ENCODE results near the gene KLHL3. TPM values are rescaled to one million over a fixed set of nuclear protein-coding genes. Genes with fewer than 3 reads are reported as not detected.

KLHL3 gene
- polyA plus RNA-seq, 2 donors, result 0.95 to 1.9 TPM

- Histone ChIP-seq H3K27ac (ENCODE audit: low read depth in 2 of 2, low read length in 1 of 2) (no peak overlapping the region), H3K4me1 (ENCODE audit: control insufficient read depth in 2 of 2, insufficient read depth in 2 of 2, low read length in 1 of 2) (no peaks in the 10 kb centered on the region), H3K4me3 (ENCODE audit: low read depth in 1 of 2, low read length in 2 of 2) (no peak overlapping the region), H3K36me3 (ENCODE audit: control insufficient read depth in 2 of 2, insufficient read depth in 2 of 2, low read length in 1 of 2) (no peaks in the 10 kb centered on the region), H3K9me3 (ENCODE audit: control insufficient read depth in 2 of 2, insufficient read depth in 1 of 2, low read depth in 1 of 2, low read length in 1 of 2) (no peaks in the 10 kb centered on the region), H3K27me3 (ENCODE audit: control insufficient read depth in 1 of 2, insufficient read depth in 2 of 2, low read length in 2 of 2) (no peaks in the 10 kb centered on the region)
- WGBS, 2 donors, result 62 to 73% methylated on average over 3 of the region's 3 CpGs
These were observed 70.0 kb downstream of the KLHL3 start for GRCh38 chr5:137665678-137666460.

- H3K36me3 ChIP-seq (ENCODE audit: control insufficient read depth in 2 of 2, insufficient read depth in 2 of 2, low read length in 1 of 2), result peaks cover 2 to 5% of the 10 kb centered on the region in 2 donors
- H3K27me3 ChIP-seq (ENCODE audit: control insufficient read depth in 1 of 2, insufficient read depth in 2 of 2, low read length in 2 of 2), result no peaks in the 10 kb centered on the region
- no peaks in the 10 kb centered on the region for H3K9me3 ChIP-seq (ENCODE audit: control insufficient read depth in 2 of 2, insufficient read depth in 1 of 2, low read depth in 1 of 2, low read length in 1 of 2)
- 13 to 14% methylated on average over 6 of the region's 6 CpGs for WGBS, 2 donors
- no peak overlapping the region for H3K4me3 ChIP-seq (ENCODE audit: low read depth in 1 of 2, low read length in 2 of 2)
- H3K27ac ChIP-seq (ENCODE audit: low read depth in 2 of 2, low read length in 1 of 2), result no peak overlapping the region
- peaks cover 0 to 2% of the 10 kb centered on the region in 2 donors for H3K4me1 ChIP-seq (ENCODE audit: control insufficient read depth in 2 of 2, insufficient read depth in 2 of 2, low read length in 1 of 2)
These were observed 75.5 kb downstream of the KLHL3 start for GRCh38 chr5:137660349-137660817.

- H3K4me1 ChIP-seq (ENCODE audit: control insufficient read depth in 2 of 2, insufficient read depth in 2 of 2, low read length in 1 of 2), result peaks cover 0 to 2% of the 10 kb centered on the region in 2 donors
- H3K27ac ChIP-seq (ENCODE audit: low read depth in 2 of 2, low read length in 1 of 2), result no peak overlapping the region
- no peak overlapping the region for H3K4me3 ChIP-seq (ENCODE audit: low read depth in 1 of 2, low read length in 2 of 2)
- H3K36me3 ChIP-seq (ENCODE audit: control insufficient read depth in 2 of 2, insufficient read depth in 2 of 2, low read length in 1 of 2), result peaks cover 2 to 5% of the 10 kb centered on the region in 2 donors
- no peaks in the 10 kb centered on the region for H3K9me3 ChIP-seq (ENCODE audit: control insufficient read depth in 2 of 2, insufficient read depth in 1 of 2, low read depth in 1 of 2, low read length in 1 of 2)
- H3K27me3 ChIP-seq (ENCODE audit: control insufficient read depth in 1 of 2, insufficient read depth in 2 of 2, low read length in 2 of 2), result no peaks in the 10 kb centered on the region
These were observed 76.7 kb downstream of the KLHL3 start for GRCh38 chr5:137659209-137659608.

- Histone ChIP-seq H3K4me3 (ENCODE audit: low read depth in 1 of 2, low read length in 2 of 2) (no peak overlapping the region), H3K27me3 (ENCODE audit: control insufficient read depth in 1 of 2, insufficient read depth in 2 of 2, low read length in 2 of 2) (no peaks in the 10 kb centered on the region), H3K27ac (ENCODE audit: low read depth in 2 of 2, low read length in 1 of 2) (no peak overlapping the region), H3K36me3 (ENCODE audit: control insufficient read depth in 2 of 2, insufficient read depth in 2 of 2, low read length in 1 of 2) (peaks cover 2 to 5% of the 10 kb centered on the region in 2 donors), H3K9me3 (ENCODE audit: control insufficient read depth in 2 of 2, insufficient read depth in 1 of 2, low read depth in 1 of 2, low read length in 1 of 2) (no peaks in the 10 kb centered on the region), H3K4me1 (ENCODE audit: control insufficient read depth in 2 of 2, insufficient read depth in 2 of 2, low read length in 1 of 2) (peaks cover 0 to 2% of the 10 kb centered on the region in 2 donors)
- WGBS, 2 donors, result 84 to 88% methylated on average over 1 of the region's 1 CpG
These were observed 77.6 kb downstream of the KLHL3 start for GRCh38 chr5:137658324-137658723.

- H3K9me3 ChIP-seq (ENCODE audit: control insufficient read depth in 2 of 2, insufficient read depth in 1 of 2, low read depth in 1 of 2, low read length in 1 of 2), result no peaks in the 10 kb centered on the region
- 54 to 55% methylated on average over 3 of the region's 3 CpGs for WGBS, 2 donors
- H3K4me1 ChIP-seq (ENCODE audit: control insufficient read depth in 2 of 2, insufficient read depth in 2 of 2, low read length in 1 of 2), result peaks cover 0 to 2% of the 10 kb centered on the region in 2 donors
- no peaks in the 10 kb centered on the region for H3K27me3 ChIP-seq (ENCODE audit: control insufficient read depth in 1 of 2, insufficient read depth in 2 of 2, low read length in 2 of 2)
- H3K36me3 ChIP-seq (ENCODE audit: control insufficient read depth in 2 of 2, insufficient read depth in 2 of 2, low read length in 1 of 2), result peaks cover 2 to 5% of the 10 kb centered on the region in 2 donors
- H3K4me3 ChIP-seq (ENCODE audit: low read depth in 1 of 2, low read length in 2 of 2), result no peak overlapping the region
- no peak overlapping the region for H3K27ac ChIP-seq (ENCODE audit: low read depth in 2 of 2, low read length in 1 of 2)
These were observed 78.8 kb downstream of the KLHL3 start for GRCh38 chr5:137657073-137657472.

- no peaks in the 10 kb centered on the region for H3K27me3 ChIP-seq (ENCODE audit: control insufficient read depth in 1 of 2, insufficient read depth in 2 of 2, low read length in 2 of 2)
- H3K4me3 ChIP-seq (ENCODE audit: low read depth in 1 of 2, low read length in 2 of 2), result no peak overlapping the region
- peaks cover 0 to 2% of the 10 kb centered on the region in 2 donors for H3K4me1 ChIP-seq (ENCODE audit: control insufficient read depth in 2 of 2, insufficient read depth in 2 of 2, low read length in 1 of 2)
- H3K9me3 ChIP-seq (ENCODE audit: control insufficient read depth in 2 of 2, insufficient read depth in 1 of 2, low read depth in 1 of 2, low read length in 1 of 2), result no peaks in the 10 kb centered on the region
- WGBS, 2 donors, result 86 to 94% methylated on average over 2 of the region's 2 CpGs
- H3K27ac ChIP-seq (ENCODE audit: low read depth in 2 of 2, low read length in 1 of 2), result no peak overlapping the region
- H3K36me3 ChIP-seq (ENCODE audit: control insufficient read depth in 2 of 2, insufficient read depth in 2 of 2, low read length in 1 of 2), result peaks cover 2 to 5% of the 10 kb centered on the region in 2 donors
These were observed 79.3 kb downstream of the KLHL3 start for GRCh38 chr5:137656558-137656957.

- peaks cover 0 to 2% of the 10 kb centered on the region in 2 donors for H3K4me1 ChIP-seq (ENCODE audit: control insufficient read depth in 2 of 2, insufficient read depth in 2 of 2, low read length in 1 of 2)
- no peak overlapping the region for H3K4me3 ChIP-seq (ENCODE audit: low read depth in 1 of 2, low read length in 2 of 2)
- WGBS, 2 donors, result 67 to 75% methylated on average over 3 of the region's 3 CpGs
- no peaks in the 10 kb centered on the region for H3K36me3 ChIP-seq (ENCODE audit: control insufficient read depth in 2 of 2, insufficient read depth in 2 of 2, low read length in 1 of 2)
- H3K27ac ChIP-seq (ENCODE audit: low read depth in 2 of 2, low read length in 1 of 2), result no peak overlapping the region
- no peaks in the 10 kb centered on the region for H3K9me3 ChIP-seq (ENCODE audit: control insufficient read depth in 2 of 2, insufficient read depth in 1 of 2, low read depth in 1 of 2, low read length in 1 of 2)
- no peaks in the 10 kb centered on the region for H3K27me3 ChIP-seq (ENCODE audit: control insufficient read depth in 1 of 2, insufficient read depth in 2 of 2, low read length in 2 of 2)
These were observed 84.9 kb downstream of the KLHL3 start for GRCh38 chr5:137651022-137651421.

GRCh38 chr5:137649228-137649935, 86.5 kb downstream of the KLHL3 start:
- Histone ChIP-seq H3K27ac (ENCODE audit: low read depth in 2 of 2, low read length in 1 of 2) (no peak overlapping the region), H3K4me1 (ENCODE audit: control insufficient read depth in 2 of 2, insufficient read depth in 2 of 2, low read length in 1 of 2) (peaks cover 0 to 2% of the 10 kb centered on the region in 2 donors), H3K36me3 (ENCODE audit: control insufficient read depth in 2 of 2, insufficient read depth in 2 of 2, low read length in 1 of 2) (no peaks in the 10 kb centered on the region), H3K27me3 (ENCODE audit: control insufficient read depth in 1 of 2, insufficient read depth in 2 of 2, low read length in 2 of 2) (no peaks in the 10 kb centered on the region), H3K9me3 (ENCODE audit: control insufficient read depth in 2 of 2, insufficient read depth in 1 of 2, low read depth in 1 of 2, low read length in 1 of 2) (no peaks in the 10 kb centered on the region), H3K4me3 (ENCODE audit: low read depth in 1 of 2, low read length in 2 of 2) (no peak overlapping the region)
- 67 to 78% methylated on average over 3 of the region's 3 CpGs for WGBS, 2 donors

GRCh38 chr5:137648361-137648760, 87.5 kb downstream of the KLHL3 start:
- WGBS, 2 donors, result 71% methylated on average over 5 of the region's 5 CpGs
- Histone ChIP-seq H3K9me3 (ENCODE audit: control insufficient read depth in 2 of 2, insufficient read depth in 1 of 2, low read depth in 1 of 2, low read length in 1 of 2) (no peaks in the 10 kb centered on the region), H3K27ac (ENCODE audit: low read depth in 2 of 2, low read length in 1 of 2) (no peak overlapping the region), H3K4me1 (ENCODE audit: control insufficient read depth in 2 of 2, insufficient read depth in 2 of 2, low read length in 1 of 2) (peaks cover 0 to 2% of the 10 kb centered on the region in 2 donors), H3K36me3 (ENCODE audit: control insufficient read depth in 2 of 2, insufficient read depth in 2 of 2, low read length in 1 of 2) (no peaks in the 10 kb centered on the region), H3K4me3 (ENCODE audit: low read depth in 1 of 2, low read length in 2 of 2) (no peak overlapping the region), H3K27me3 (ENCODE audit: control insufficient read depth in 1 of 2, insufficient read depth in 2 of 2, low read length in 2 of 2) (no peaks in the 10 kb centered on the region)

Measured in esophagus (tissue), 2 donors.